Suprapubic skin (tissue), 4 donors: ENCODE measurements around the gene ARMC2. TPM values are rescaled to one million over a fixed set of nuclear protein-coding genes. Genes with fewer than 3 reads are reported as not detected.

Experiments used
- DNase-seq, 2 donors: peaks; one replicate each; pipeline ENCODE4 v3.0.0-alpha.2; 2019; ENCODE audit warnings: low spot score in 2 of 2
- H3K27ac ChIP-seq: fragments of 200-600 bp; sonication (generic); one replicate; pipeline ENCODE4 v1.5.1; 2019
- H3K27me3 ChIP-seq: fragments of 200-600 bp; sonication (generic); one replicate; pipeline ENCODE4 v1.5.1; 2019
- H3K36me3 ChIP-seq: fragments of 200-600 bp; sonication (generic); one replicate; pipeline ENCODE4 v1.5.1; 2019
- H3K4me1 ChIP-seq: fragments of 200-600 bp; sonication (generic); one replicate; pipeline ENCODE4 v1.5.1; 2019
- H3K4me3 ChIP-seq: fragments of 200-600 bp; sonication (generic); one replicate; pipeline ENCODE4 v1.5.1; 2019; ENCODE audit warnings: mild to moderate bottlenecking
- H3K9me3 ChIP-seq: fragments of 200-600 bp; sonication (generic); one replicate; pipeline ENCODE4 v1.5.1; 2019
- CTCF ChIP-seq, 2 donors: fragments of 200-600 bp in 1 of 2; fragments of 450-650 bp in 1 of 2; sonication (generic) in 1 of 2; IDR thresholded peaks; one replicate each; pipeline ENCODE4 v1.5.1; 2016 to 2019; ENCODE audit warnings: antibody characterized with exemption in 2 of 2, mild to moderate bottlenecking in 1 of 2, moderate library complexity in 1 of 2
- EP300 ChIP-seq: sonication (generic); formaldehyde crosslinking; IDR thresholded peaks from one replicate; pipeline ENCODE4 v1.6.1; 2017; ENCODE audit warnings: antibody characterized with exemption
- POLR2A ChIP-seq, 2 donors: fragments of 450-650 bp; IDR thresholded peaks; one replicate each; pipeline ENCODE4 v1.6.1; 2017; ENCODE audit warnings: antibody characterized with exemption in 2 of 2, mild to moderate bottlenecking in 2 of 2, moderate library complexity in 2 of 2
- POLR2AphosphoS5 ChIP-seq, 3 donors: sonication (generic); formaldehyde crosslinking; IDR thresholded peaks; one replicate each; pipeline ENCODE4 v1.6.1; 2017; ENCODE audit warnings: antibody characterized with exemption in 3 of 3
- WGBS: methylation state at CpG from one replicate; pipeline ENCODE4 v1.1.5; 2018; 5-methylcytosine and 5-hydroxymethylcytosine counted together
- total RNA-seq, 4 donors: library from RNA; depleted of rRNA; stranded (reverse); fragments of >200 nt; gene quantifications; one replicate each; pipeline ENCODE4 v1.1.0, GENCODE V29; 2016

Gene ARMC2
- total RNA-seq, 4 donors from 2014 or later = 1.9 to 9.5 (median 3.6) TPM

- H3K4me1 ChIP-seq = no peaks in the 10 kb centered on the region
- H3K27ac ChIP-seq = no peak overlapping the region
- DNase-seq = no peak
- peaks cover 14% of the 10 kb centered on the region for H3K36me3 ChIP-seq
- H3K27me3 ChIP-seq = no peaks in the 10 kb centered on the region
- no peak overlapping the region for H3K4me3 ChIP-seq
- TF ChIP-seq POLR2A (IDR thresholded peaks at IDR 0.05) (no peak), CTCF (IDR thresholded peaks at IDR 0.05) (no peak), POLR2AphosphoS5 (IDR thresholded peaks at IDR 0.05) (no peak), EP300 (no peak)
- 92% methylated on average over 10 of the region's 10 CpGs for WGBS
- peaks cover 3% of the 10 kb centered on the region for H3K9me3 ChIP-seq
These were observed 134.2 kb downstream of the ARMC2 start for GRCh38 chr6:108982154-108983113.

- Histone ChIP-seq H3K27ac (no peak overlapping the region), H3K4me1 (no peaks in the 10 kb centered on the region), H3K9me3 (peaks cover 3% of the 10 kb centered on the region), H3K4me3 (no peak overlapping the region), H3K36me3 (peaks cover 21% of the 10 kb centered on the region), H3K27me3 (no peaks in the 10 kb centered on the region)
- DNase-seq = no peak
- no peak for TF ChIP-seq CTCF (IDR thresholded peaks at IDR 0.05)
- no peak for TF ChIP-seq POLR2A (IDR thresholded peaks at IDR 0.05)
- no peak for TF ChIP-seq EP300
- TF ChIP-seq POLR2AphosphoS5 (IDR thresholded peaks at IDR 0.05) = no peak
- WGBS = 73% methylated on average over 1 of the region's 1 CpG
These were observed 134.9 kb downstream of the ARMC2 start for GRCh38 chr6:108983151-108983550.

- Histone ChIP-seq H3K4me3 (no peak overlapping the region), H3K9me3 (no peaks in the 10 kb centered on the region), H3K36me3 (peaks cover 43% of the 10 kb centered on the region), H3K4me1 (no peaks in the 10 kb centered on the region), H3K27me3 (no peaks in the 10 kb centered on the region), H3K27ac (no peak overlapping the region)
- TF ChIP-seq POLR2AphosphoS5 (IDR thresholded peaks at IDR 0.05) (no peak), EP300 (no peak), CTCF (IDR thresholded peaks at IDR 0.05) (no peak), POLR2A (IDR thresholded peaks at IDR 0.05) (no peak)
- DNase-seq = no peak
These were observed 137.1 kb downstream of the ARMC2 start for GRCh38 chr6:108985301-108985700.

GRCh38 chr6:108987156-108987555 lies 138.9 kb downstream of the ARMC2 start:
- Histone ChIP-seq H3K4me3 (no peak overlapping the region), H3K9me3 (no peaks in the 10 kb centered on the region), H3K4me1 (no peaks in the 10 kb centered on the region), H3K27me3 (no peaks in the 10 kb centered on the region), H3K27ac (no peak overlapping the region), H3K36me3 (peaks cover 61% of the 10 kb centered on the region)
- TF ChIP-seq POLR2A (IDR thresholded peaks at IDR 0.05) (no peak), EP300 (no peak), POLR2AphosphoS5 (IDR thresholded peaks at IDR 0.05) (no peak), CTCF (IDR thresholded peaks at IDR 0.05) (no peak)
- DNase-seq = no peak

- peaks cover 73% of the 10 kb centered on the region for H3K36me3 ChIP-seq
- WGBS = 97% methylated on average over 3 of the region's 3 CpGs
- DNase-seq = no peak
These were observed 140.1 kb downstream of the ARMC2 start for GRCh38 chr6:108988296-108988695.

More at GRCh38 chr6:108988296-108988695, 140.1 kb downstream of the ARMC2 start:
- no peaks in the 10 kb centered on the region for H3K4me1 ChIP-seq
- no peaks in the 10 kb centered on the region for H3K27me3 ChIP-seq
- no peak overlapping the region for H3K4me3 ChIP-seq
- no peak overlapping the region for H3K27ac ChIP-seq
- TF ChIP-seq EP300 (no peak), POLR2A (IDR thresholded peaks at IDR 0.05) (no peak), POLR2AphosphoS5 (IDR thresholded peaks at IDR 0.05) (no peak), CTCF (IDR thresholded peaks at IDR 0.05) (no peak)
- no peaks in the 10 kb centered on the region for H3K9me3 ChIP-seq
